PC-3 (cell line): ENCODE data around the gene ALG1. TPM values are rescaled to one million over a fixed set of nuclear protein-coding genes. Genes with fewer than 3 reads are reported as not detected.

Experiments
- ATAC-seq: fragments of 200-7000 bp; cut with Tn5 transposase; 2 replicates; pipeline ENCODE4 v1.9.1; 2020; ENCODE audit warnings: mild to moderate bottlenecking, moderate library complexity
- BruUV-seq: library from RNA; stranded (reverse); fragments of 400-500 nt; replicated peaks from 2 replicates; lab custom pipeline; 2021; lab: Mats Ljungman, UMichigan
- CTCF ChIA-PET: fragments of 300-600 bp; sonication (Branson Sonifier 250); formaldehyde crosslinking; loops from one replicate; lab custom pipeline; 2022; ENCODE audit warnings: antibody characterized with exemption; lab: Charles Lee
- POLR2A ChIA-PET: fragments of 300-600 bp; sonication (Branson Sonifier 250); formaldehyde crosslinking; loops from one replicate; lab custom pipeline; 2022; ENCODE audit warnings: antibody characterized with exemption; ENCODE audit not compliant: unreplicated experiment; lab: Charles Lee
- DNase-seq: peaks from one replicate; pipeline ENCODE4 v3.0.0-alpha.2; 2015
- H2AFZ ChIP-seq: fragments of 300-600 bp; sonication (generic); 2 replicates; pipeline ENCODE4 v1.6.0; 2016; ENCODE audit warnings: antibody characterized with exemption, low read length
- H3F3A ChIP-seq: fragments of 300-600 bp; sonication (generic); one replicate; pipeline ENCODE4 v1.6.0; 2017; ENCODE audit warnings: antibody characterized with exemption, low read length, control low read depth, mild to moderate bottlenecking; ENCODE audit not compliant: unreplicated experiment
- H3K27ac ChIP-seq: fragments of 300-600 bp; sonication (generic); 2 replicates; pipeline ENCODE4 v1.5.1; 2016; ENCODE audit warnings: mild to moderate bottlenecking, low read length
- H3K27me3 ChIP-seq: fragments of 300-600 bp; sonication (generic); 2 replicates; pipeline ENCODE4 v1.6.1; 2016; ENCODE audit warnings: low read length, mixed read lengths
- H3K36me3 ChIP-seq: fragments of 300-600 bp; sonication (generic); 2 replicates; pipeline ENCODE4 v1.6.1; 2016; ENCODE audit warnings: low read depth, mixed run types, low read length, mixed read lengths
- H3K4me1 ChIP-seq: fragments of 300-600 bp; sonication (generic); 2 replicates; pipeline ENCODE4 v1.5.1; 2016; ENCODE audit warnings: low read length; ENCODE audit not compliant: insufficient read depth
- H3K4me2 ChIP-seq: fragments of 300-600 bp; sonication (generic); 2 replicates; pipeline ENCODE4 v1.6.0; 2016; ENCODE audit warnings: low read length
- H3K4me3 ChIP-seq: fragments of 300-600 bp; sonication (generic); 2 replicates; pipeline ENCODE4 v1.5.1; 2016; ENCODE audit warnings: mild to moderate bottlenecking, low read length, mixed read lengths
- H3K79me2 ChIP-seq: fragments of 300-600 bp; sonication (generic); 2 replicates; pipeline ENCODE4 v1.6.1; 2017; ENCODE audit warnings: low read length, mixed read lengths
- H3K9ac ChIP-seq: fragments of 300-600 bp; sonication (generic); 2 replicates; pipeline ENCODE4 v1.6.0; 2016; ENCODE audit warnings: mild to moderate bottlenecking, low read length
- H3K9me2 ChIP-seq: fragments of 300-600 bp; sonication (generic); replicated peaks from 2 replicates; pipeline ENCODE4 v1.6.1; 2016; ENCODE audit warnings: mixed run types, low read length, mixed read lengths
- H3K9me3 ChIP-seq: fragments of 300-600 bp; sonication (generic); 2 replicates; pipeline ENCODE4 v1.6.1; 2016; ENCODE audit warnings: low read length, mixed read lengths
- H4K20me1 ChIP-seq: fragments of 300-600 bp; sonication (generic); 2 replicates; pipeline ENCODE4 v1.6.1; 2016; ENCODE audit warnings: low read length, mixed read lengths
- EZH2 ChIP-seq: fragments of 300-600 bp; sonication (generic); IDR thresholded peaks from one replicate; pipeline ENCODE4 v1.6.1; 2017; ENCODE audit warnings: antibody characterized with exemption, mild to moderate bottlenecking, low read length; ENCODE audit not compliant: unreplicated experiment
- EZH2phosphoT487 ChIP-seq: fragments of 300-600 bp; sonication (generic); IDR thresholded peaks from 2 replicates; pipeline ENCODE4 v1.6.1; 2018; ENCODE audit warnings: mild to moderate bottlenecking, antibody characterized with exemption, low read length, borderline replicate concordance
- intact Hi-C: fragments of 100-400 bp; cut with micrococcal nuclease; formaldehyde crosslinking; loops from 2 replicates; pipeline ENCODE4 v1.9.0; 2023
- total RNA-seq: library from RNA; depleted of rRNA; stranded (reverse); fragments of >200 nt; gene quantifications from 2 replicates; pipeline ENCODE4 v1.2.3, GENCODE V29; 2014
- TF ChIP-seq, protein P1 (sequence below): fragments of 300-600 bp; sonication (generic); conservative IDR thresholded peaks from 2 replicates; pipeline ENCODE4 v1.5.1; 2017; ENCODE audit warnings: antibody characterized with exemption, low read depth, mild to moderate bottlenecking, low read length

ALG1 gene
- total RNA-seq, 1 experiment from 2014 or later, result 29.7 TPM

GRCh38 chr16:5034167-5034523, 37.5 kb upstream of the ALG1 start:
- Histone ChIP-seq H3K27ac (no peak overlapping the region), H4K20me1 (no peaks in the 10 kb centered on the region), H3K79me2 (no peaks in the 10 kb centered on the region), H2AFZ (peak overlapping the region; percentile 95), H3K9me3 (no peaks in the 10 kb centered on the region), H3K4me3 (peak overlapping the region; percentile 88), H3K4me2 (peak overlapping the region; percentile 97), H3K9ac (peak overlapping the region; percentile 65), H3K27me3 (no peaks in the 10 kb centered on the region), H3K36me3 (no peaks in the 10 kb centered on the region), H3K9me2 (no peaks in the 10 kb centered on the region), H3K4me1 (peaks cover 7% of the 10 kb centered on the region), H3F3A (no peaks in the 10 kb centered on the region)
- DNase-seq (no peak), ATAC-seq (no peak)
- ChIA-PET CTCF (interaction anchor here (0.7 kb wide), 1 partner anchor 9 kb away, joined by 4 read pairs; no protein-coding TSS in a partner anchor), POLR2A (interaction anchor here (0.6 kb wide), 1 partner anchor 17 kb away, joined by 3 read pairs; no protein-coding TSS in a partner anchor)
- TF ChIP-seq, protein P1, sequence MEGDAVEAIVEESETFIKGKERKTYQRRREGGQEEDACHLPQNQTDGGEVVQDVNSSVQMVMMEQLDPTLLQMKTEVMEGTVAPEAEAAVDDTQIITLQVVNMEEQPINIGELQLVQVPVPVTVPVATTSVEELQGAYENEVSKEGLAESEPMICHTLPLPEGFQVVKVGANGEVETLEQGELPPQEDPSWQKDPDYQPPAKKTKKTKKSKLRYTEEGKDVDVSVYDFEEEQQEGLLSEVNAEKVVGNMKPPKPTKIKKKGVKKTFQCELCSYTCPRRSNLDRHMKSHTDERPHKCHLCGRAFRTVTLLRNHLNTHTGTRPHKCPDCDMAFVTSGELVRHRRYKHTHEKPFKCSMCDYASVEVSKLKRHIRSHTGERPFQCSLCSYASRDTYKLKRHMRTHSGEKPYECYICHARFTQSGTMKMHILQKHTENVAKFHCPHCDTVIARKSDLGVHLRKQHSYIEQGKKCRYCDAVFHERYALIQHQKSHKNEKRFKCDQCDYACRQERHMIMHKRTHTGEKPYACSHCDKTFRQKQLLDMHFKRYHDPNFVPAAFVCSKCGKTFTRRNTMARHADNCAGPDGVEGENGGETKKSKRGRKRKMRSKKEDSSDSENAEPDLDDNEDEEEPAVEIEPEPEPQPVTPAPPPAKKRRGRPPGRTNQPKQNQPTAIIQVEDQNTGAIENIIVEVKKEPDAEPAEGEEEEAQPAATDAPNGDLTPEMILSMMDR, result no peak
- TF ChIP-seq EZH2, result no peak
- no peak for TF ChIP-seq EZH2phosphoT487
- intact Hi-C loops, result no loop called here
- BruUV-seq, result TSS peak; percentile 83

DNA sequence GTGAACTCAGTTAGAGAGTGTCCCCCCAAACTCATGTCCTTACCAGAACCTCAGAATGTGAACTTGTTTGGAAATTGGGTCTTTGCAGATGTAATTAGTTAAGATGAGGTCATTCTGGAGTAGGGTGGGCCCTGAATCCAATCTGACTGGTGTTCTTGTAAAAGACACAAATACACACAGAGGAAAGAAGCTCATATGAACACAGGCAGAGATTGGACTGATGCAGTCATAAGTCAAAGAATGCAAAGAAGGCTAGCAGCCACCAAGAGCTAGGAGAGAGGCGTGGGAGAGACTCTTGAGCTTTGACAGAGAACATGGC, 35.8 kb upstream of the ALG1 start:
- CTCF ChIA-PET, result no interaction called here
- no peak for TF ChIP-seq EZH2phosphoT487
- TF ChIP-seq, protein P1, result no peak
- no peak for TF ChIP-seq EZH2

GRCh38 chr16:5036228-5037156, 35.2 kb upstream of the ALG1 start:
- H3K4me3 ChIP-seq, result no peak overlapping the region

More for the DNA sequence above, 35.8 kb upstream of the ALG1 start:
- Histone ChIP-seq H3K4me3 (no peak overlapping the region), H3K27ac (no peak overlapping the region), H3K27me3 (no peaks in the 10 kb centered on the region), H3K36me3 (no peaks in the 10 kb centered on the region), H3K9me3 (no peaks in the 10 kb centered on the region), H2AFZ (no peak overlapping the region), H3K9ac (no peak overlapping the region), H3K9me2 (no peaks in the 10 kb centered on the region), H3K4me1 (peaks cover 7% of the 10 kb centered on the region), H4K20me1 (no peaks in the 10 kb centered on the region), H3F3A (no peaks in the 10 kb centered on the region), H3K4me2 (no peak overlapping the region), H3K79me2 (no peaks in the 10 kb centered on the region)
- BruUV-seq, result no TSS peak
- intact Hi-C loops, result no loop called here
- no peak for ATAC-seq
- POLR2A ChIA-PET, result no interaction called here
- DNase-seq, result no peak

More at GRCh38 chr16:5036228-5037156, 35.2 kb upstream of the ALG1 start:
- ATAC-seq, result no peak
- Histone ChIP-seq H3K9me2 (no peaks in the 10 kb centered on the region), H4K20me1 (no peaks in the 10 kb centered on the region), H3K36me3 (no peaks in the 10 kb centered on the region), H3K9ac (no peak overlapping the region), H2AFZ (no peak overlapping the region), H3K27ac (no peak overlapping the region), H3K4me2 (no peak overlapping the region), H3F3A (no peaks in the 10 kb centered on the region), H3K4me1 (peaks cover 9% of the 10 kb centered on the region), H3K79me2 (no peaks in the 10 kb centered on the region), H3K9me3 (no peaks in the 10 kb centered on the region), H3K27me3 (no peaks in the 10 kb centered on the region)
- TF ChIP-seq, protein P1, result no peak
- TF ChIP-seq EZH2, result no peak
- TF ChIP-seq EZH2phosphoT487, result no peak
- POLR2A ChIA-PET, result no interaction called here
- CTCF ChIA-PET, result no interaction called here
- DNase-seq, result no peak
- intact Hi-C loops, result no loop called here
- BruUV-seq, result no TSS peak
